Cerebellar nuclear complex (tissue), 1 donor: Measurements from ENCODE around the gene CRABP2.

ENCODE experiments used
- DNase-seq, 2 experiments: peaks; one replicate each; lab custom pipeline; 2025; lab: John Stamatoyannopoulos, UW

The CRABP2 gene

GRCh38 chr1:156690675-156691036 lies 14.7 kb downstream of the CRABP2 start:
- no peak for DNase-seq

DNA sequence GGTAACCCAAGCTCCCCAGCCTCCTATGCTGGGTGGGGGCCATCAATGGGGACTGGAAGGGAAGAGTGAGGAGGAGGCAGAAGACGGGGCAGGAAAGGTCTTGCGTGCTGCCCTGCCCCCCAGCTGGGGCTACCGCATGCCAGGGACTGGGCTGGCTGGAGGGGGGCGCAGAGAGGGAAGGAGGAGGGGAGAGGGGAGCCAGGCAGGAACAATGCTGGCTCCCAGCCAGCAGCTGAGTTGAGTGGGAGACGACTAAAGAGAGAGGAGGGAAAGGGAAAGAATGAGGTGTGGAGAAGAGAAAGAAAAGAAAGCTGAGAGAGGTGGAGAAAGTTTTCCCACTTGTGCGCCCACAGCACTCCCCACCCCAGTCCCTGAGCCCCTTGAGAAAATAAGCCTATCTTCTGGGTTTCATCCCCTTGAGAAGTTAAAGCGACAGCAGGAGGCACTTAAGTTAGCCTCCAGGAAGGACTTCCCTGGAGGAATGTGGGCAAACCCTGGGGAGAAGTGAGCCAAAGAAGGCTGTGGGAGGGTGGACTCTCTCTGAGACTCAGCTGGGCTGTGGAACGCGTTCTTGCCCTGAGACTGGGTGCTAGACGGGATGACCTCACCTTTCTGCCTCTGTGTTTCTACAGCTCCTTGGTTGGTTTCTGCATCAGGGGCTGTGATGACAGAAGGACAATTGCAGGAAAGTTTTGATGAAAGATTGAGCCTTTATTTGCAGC lies 15.3 kb downstream of the CRABP2 start:
- DNase-seq: no peak

- peak in 1 of 2 experiments; percentile 46 for DNase-seq
Measured at GRCh38 chr1:156689035-156689952, 16.1 kb downstream of the CRABP2 start.

DNA sequence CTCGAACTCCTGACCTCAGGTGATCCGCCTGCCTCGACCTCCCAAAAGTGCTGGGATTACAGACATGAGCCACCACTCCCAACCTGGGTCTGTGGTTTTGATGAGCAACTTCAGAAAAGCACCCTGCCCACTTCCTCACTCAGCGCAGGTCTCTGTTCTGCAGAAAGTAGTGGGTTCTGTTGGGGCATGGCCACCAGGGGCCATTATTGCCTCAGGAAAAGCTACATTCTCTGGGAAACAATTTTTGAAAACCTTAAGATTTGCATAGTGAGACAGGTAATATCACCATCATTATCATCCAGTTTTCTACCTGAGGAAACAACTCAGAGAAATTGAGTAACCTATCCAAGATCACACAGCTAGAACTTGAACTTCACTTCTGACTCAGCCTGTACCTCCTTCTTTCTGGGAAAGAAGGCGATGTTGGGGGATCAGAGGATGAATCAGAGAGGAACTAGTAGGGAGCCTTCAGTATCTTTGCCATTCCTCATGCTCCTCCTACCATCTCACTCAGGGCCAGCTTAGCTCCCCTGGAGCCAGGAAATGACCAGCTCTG lies 21.1 kb downstream of the CRABP2 start:
- no peak for DNase-seq

DNA sequence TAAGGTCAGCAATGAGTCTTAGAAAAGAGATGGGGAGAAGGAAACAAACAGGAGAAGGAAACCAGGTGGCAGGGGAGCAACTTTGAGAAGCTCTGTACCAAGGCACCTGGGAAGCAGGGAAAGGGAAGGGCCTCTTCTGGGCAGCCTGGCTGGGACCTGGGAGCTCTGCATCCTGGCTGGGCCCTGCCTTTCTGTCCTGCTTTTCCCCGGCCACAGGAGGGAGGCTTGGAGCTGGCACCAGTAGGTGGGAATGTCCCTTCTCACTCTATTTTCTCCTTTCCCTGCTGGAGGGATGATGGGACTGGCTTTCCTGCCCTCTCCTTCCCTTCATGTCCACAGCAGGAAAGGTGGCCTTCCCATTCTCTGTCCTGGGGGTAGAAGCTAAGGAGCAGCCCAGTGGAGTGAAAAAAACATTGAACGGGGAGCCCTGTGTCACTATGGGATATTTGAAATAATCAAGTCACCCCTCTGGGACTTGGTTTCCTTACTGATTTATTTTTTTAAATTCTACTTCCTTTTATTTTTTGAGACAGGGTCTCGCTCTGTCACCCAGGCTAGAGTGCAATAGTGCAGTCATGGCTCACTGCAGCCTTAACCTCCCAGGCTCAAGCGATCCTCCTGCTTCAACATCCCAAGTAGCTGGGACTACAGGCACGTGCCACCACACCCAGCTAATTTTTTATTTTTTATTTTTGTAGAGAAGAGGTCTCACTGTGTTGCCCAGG lies 23.1 kb downstream of the CRABP2 start:
- no peak for DNase-seq

- DNase-seq: no peak
Measured at GRCh38 chr1:156681196-156681960, 24.0 kb downstream of the CRABP2 start.

DNA sequence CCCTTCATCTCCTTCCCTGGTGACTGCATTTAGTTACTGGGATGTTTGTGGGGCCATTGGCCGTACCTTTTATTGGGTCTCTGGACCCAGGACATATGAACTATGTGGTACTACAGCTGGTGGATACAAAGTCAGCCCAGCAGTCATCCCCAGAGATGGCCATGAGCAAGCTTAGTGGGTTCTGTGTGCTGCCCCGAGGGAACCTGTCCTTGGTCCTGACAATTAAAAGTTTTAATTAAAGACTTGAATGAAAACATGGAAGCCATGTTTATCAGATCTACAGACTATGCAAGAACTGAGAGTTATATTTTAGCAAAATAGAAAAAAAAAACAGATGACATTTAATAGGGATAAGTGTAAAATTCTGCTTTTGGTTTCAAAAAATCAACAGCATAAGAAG lies 25.3 kb downstream of the CRABP2 start:
- DNase-seq: no peak

DNA sequence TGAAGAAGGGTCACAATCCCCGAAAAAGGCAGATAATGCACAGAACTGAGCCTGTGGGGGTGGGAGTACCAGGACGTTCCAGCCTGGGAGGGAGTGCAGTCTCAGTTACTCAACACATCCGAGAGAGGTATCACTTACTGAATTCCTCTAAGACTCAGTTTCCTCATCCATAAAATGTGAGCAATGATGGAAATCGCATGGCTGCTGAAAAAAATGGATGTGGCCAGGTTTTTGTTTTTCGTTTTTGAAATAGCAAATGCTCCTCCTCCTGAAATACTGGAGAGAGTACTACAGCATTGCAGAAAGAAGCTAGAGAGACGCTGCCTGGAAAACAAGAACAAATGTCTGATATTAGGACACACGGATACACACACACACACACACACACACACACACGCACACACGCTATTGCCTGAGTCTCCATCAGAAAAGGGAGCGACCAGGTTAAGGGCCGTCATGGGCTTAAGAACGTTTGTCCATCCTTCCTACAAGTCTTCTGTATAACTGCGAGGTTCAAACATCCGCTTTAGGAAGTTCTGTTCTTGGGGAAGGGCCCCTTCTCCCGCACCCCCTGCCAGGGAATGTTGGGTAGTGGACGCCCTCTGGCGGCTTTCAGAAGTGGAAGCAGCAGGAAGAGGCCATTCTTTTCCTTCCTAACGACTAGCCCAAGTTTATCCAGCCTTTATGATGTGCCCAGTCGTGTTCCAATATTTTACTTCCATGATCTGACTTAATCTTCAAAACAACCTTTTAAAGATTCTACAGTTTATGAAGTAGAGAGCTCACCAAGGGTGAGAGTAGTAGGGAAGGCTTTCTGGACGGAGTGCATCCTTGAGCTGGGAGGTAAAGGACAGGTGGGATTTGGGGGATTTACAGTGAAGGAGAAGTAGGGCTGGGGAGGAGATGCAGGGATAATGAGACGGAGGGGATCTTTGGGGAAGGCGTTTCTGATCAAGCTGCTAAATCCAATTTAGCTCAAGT lies 27.5 kb downstream of the CRABP2 start:
- DNase-seq: no peak

DNA sequence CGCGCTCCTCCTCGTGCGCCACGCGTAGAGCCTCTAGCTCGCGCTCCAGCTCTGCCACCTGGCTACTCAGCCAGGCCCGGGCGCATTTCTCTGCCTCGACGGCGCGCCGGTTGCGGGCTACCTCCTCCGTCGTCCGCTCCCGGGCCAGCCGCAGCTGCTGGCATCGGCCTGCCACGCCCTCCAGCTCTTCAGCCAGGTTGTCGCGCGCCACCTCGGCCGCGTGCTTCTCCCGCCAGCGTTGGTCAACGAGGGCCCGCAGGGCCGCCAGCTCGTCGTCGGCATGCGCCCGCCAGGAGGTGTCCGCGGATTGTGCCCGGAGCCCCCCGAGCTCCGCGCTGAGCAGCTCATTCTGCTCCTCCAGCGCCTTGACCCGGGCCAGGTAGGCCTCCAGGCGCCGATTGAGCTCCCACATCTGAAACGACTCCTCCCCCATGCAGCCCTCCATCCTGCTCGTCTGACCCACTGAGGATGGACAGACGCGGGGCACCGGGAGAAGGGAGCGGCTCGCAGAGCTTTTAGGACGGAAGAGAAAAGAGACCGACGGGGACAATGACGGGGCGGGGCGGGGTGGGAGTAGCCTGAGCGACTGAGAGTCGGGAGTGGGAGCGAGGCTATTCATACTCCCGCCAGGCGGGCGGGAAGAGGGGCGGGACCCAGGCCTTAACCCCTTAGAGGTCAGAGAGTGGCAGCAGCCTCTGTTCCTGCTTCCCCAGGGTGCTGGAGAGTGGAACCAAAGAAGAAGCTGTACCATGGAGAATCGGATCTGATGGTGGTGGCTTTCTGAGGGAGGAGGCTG lies 28.4 kb downstream of the CRABP2 start, which contains the start of gene NES:
Gene NES (minus strand): TSS at position 588 of the 796 bp plus-strand sequence. CDS start 143 bp downstream, at position 445.
- DNase-seq: no peak

- no peak for DNase-seq
Measured at GRCh38 chr1:156676114-156676819, 29.1 kb downstream of the CRABP2 start.

DNA sequence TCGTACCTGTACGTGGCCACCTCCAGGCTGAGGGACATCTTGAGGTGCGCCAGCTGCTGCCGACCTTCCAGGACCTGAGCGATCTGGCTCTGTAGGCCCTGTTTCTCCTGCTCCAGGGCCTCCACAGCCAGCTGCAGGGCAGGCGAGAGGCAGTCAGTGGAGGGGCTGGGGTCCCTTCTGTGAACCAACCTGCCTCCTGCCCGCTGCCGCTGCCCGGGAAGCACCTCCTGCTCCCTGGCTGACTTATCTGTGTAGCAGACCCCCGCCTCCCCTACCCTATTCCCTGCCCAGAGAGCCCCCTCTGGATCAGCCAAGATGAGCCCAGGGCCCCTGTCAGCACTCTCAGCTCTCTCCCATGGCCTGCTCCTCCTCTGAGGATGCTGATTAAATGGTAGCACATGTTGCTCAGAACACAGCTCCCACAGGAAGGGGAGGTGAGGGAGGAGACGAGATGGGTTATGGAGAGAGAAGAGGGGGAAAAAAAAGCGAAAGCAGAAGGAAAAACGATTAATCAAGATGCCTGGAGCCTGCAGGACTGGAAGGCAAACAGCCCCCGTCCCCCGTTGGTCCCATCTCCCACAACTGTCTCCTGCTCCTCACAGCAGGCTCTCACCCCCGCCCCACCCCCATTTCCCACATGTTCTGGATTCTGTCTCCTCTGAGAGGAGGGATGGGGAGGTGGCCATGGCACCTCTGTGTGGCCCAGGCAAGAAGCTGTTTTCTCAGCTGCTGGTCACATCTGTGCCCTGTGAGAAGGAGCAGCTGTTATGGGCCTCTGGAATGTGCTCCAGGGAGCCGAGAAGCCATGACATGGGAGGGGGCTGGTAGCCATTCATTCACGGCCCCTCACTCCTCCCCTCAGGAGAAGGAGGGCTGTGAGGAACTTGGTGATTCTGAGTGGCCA lies 29.9 kb downstream of the CRABP2 start:
- no peak for DNase-seq

GRCh38 chr1:156673387-156674121 lies 31.8 kb downstream of the CRABP2 start:
- DNase-seq: no peak

- no peak for DNase-seq
Measured at GRCh38 chr1:156671804-156672203, 33.6 kb downstream of the CRABP2 start.

GRCh38 chr1:156670791-156671190 lies 34.6 kb downstream of the CRABP2 start:
- no peak for DNase-seq

DNA sequence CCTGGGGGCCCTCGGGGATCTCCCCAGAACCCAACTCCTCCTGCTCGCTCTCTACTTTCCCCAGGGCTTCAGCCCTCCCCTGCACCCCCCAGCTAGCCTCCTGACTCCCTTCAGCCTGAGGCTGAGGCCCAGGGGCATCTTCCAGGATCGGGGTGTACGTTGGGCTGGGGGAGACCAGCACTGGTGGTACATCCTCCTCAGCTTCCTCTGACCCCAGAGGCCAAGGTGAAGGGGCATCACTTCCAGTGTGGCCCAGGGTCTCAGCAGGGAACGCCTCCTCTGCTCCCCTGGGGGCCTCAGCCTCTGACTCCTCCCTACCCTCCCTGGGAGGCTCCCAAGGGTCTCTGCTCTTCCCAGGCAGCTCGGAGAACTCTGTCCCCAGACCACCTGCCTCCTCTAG lies 35.0 kb downstream of the CRABP2 start:
- no peak for DNase-seq

GRCh38 chr1:156669794-156670193 lies 35.6 kb downstream of the CRABP2 start:
- DNase-seq: no peak
